ENCODE measurements around the gene ZNF772. TPM values are rescaled to one million over a fixed set of nuclear protein-coding genes. Genes with fewer than 3 reads are reported as not detected.
A peak's percentile ranks its signal among the peaks of the same experiment; 100 is the strongest.
"Not testable (repeated sequence)": the region's sequence is repeated elsewhere in the genome, so short reads cannot be mapped to it uniquely, and the experiment has no call there.

ZNF772 gene
- total and polyA plus RNA-seq, 4 donors: 0.98 to 28.1 (median 5.4) TPM

GRCh38 chr19:57488299-57488644 is 10.9 kb upstream of the ZNF772 start:
- WGBS, 2 donors: no CpG with 5 or more reads among the region's 1 CpG
- Histone ChIP-seq H3K9me3 (ENCODE audit: control insufficient read depth in 4 of 4, insufficient read depth in 3 of 4, low read length in 3 of 4) (peaks cover 0 to 25% (median 5%) of the 10 kb centered on the region in 4 donors), H3K9ac (ENCODE audit: insufficient read depth in 1 of 2, low read length in 2 of 2) (peak overlapping the region in 1 of 2 donors; percentile 37), H3K36me3 (ENCODE audit: control insufficient read depth in 4 of 4, insufficient read depth in 4 of 4, low read length in 4 of 4) (peaks cover 9 to 31% (median 19%) of the 10 kb centered on the region in 4 donors), H3K4me3 (peak overlapping the region; percentile 21)
- H3K4me1 ChIP-seq (ENCODE audit: control insufficient read depth in 5 of 5, insufficient read depth in 5 of 5, low read length in 5 of 5); H3K27ac ChIP-seq (ENCODE audit: low read depth in 1 of 2, low read length in 1 of 2); H3K27me3 ChIP-seq (ENCODE audit: control insufficient read depth in 3 of 3, insufficient read depth in 3 of 3, low read length in 2 of 3); ATAC-seq (ENCODE audit: insufficient read depth, low FRiP score): not testable (repeated sequence)
- DNase-seq: peak in 2 of 3 donors; percentile 20 to 54

DNA sequence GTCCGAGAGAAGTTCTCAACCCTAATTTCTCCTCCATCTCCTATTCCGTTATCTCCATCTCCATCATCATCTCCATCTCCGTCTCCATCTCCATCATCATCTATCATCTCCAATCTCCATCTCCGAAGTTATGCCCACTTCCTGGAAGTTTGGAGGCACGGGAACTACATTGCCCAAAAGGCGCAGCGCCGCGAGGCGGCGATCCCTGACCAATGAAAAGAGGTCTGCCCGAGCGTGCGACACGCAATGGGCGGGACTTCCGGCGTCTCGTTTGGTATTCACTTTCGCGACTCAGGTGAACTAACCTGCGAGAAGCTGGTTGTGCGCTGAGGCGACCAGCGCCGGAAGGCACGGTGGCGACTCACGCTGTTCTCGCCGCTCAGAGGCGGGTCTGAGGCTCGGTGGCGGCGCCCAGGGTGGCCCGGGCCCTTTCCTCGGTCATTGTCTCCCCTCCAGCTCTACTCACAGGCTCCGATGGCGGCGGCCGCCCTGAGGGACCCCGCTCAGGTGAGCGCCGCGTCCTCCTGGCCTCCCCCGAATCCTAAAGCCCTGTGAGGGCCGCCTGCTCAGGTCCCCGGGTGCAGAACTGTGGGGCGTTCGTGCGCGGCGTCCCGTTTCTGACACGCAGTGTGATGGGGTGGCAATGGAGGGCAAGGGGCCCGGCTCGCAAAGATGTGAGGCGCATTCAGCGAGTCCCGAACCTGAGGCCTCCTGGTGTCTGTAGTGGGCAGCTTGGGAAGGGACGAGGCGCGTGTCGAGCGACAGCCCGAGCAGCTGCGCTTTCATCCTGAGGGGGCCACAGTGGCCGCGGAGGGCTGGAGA is 10.3 kb upstream of the ZNF772 start, which contains the start of gene ZNF419:
Gene ZNF419 (plus strand): TSS at position 274 of the 822 bp plus-strand sequence. CDS start 201 bp downstream, at position 475.
- H3K27me3 ChIP-seq (ENCODE audit: control insufficient read depth in 3 of 3, insufficient read depth in 3 of 3, low read length in 2 of 3); H3K4me1 ChIP-seq (ENCODE audit: control insufficient read depth in 5 of 5, insufficient read depth in 5 of 5, low read length in 5 of 5): not testable (repeated sequence)
- Histone ChIP-seq H3K27ac (ENCODE audit: low read depth in 1 of 2, low read length in 1 of 2) (peak within 1 kb of the TSS; percentile 88 to 89), H3K9ac (ENCODE audit: insufficient read depth in 1 of 2, low read length in 2 of 2) (peak within 1 kb of the TSS in 1 of 2 donors; percentile 84), H3K9me3 (ENCODE audit: control insufficient read depth in 4 of 4, insufficient read depth in 3 of 4, low read length in 3 of 4) (peaks cover 0 to 22% (median 4%) of the 10 kb centered on the region in 4 donors), H3K36me3 (ENCODE audit: control insufficient read depth in 4 of 4, insufficient read depth in 4 of 4, low read length in 4 of 4) (peaks cover 7 to 25% (median 15%) of the 10 kb centered on the region in 4 donors), H3K4me3 (peak within 1 kb of the TSS; percentile 95)
- DNase-seq (peak; percentile 92 to 95 (median 93)), ATAC-seq (ENCODE audit: insufficient read depth, low FRiP score) (peak; percentile 96)
- WGBS, 2 donors: 1% methylated on average over 53 to 58 of the region's 69 CpGs

- no peak overlapping the region for H3K4me3 ChIP-seq
- H3K4me1 ChIP-seq (ENCODE audit: control insufficient read depth in 5 of 5, insufficient read depth in 5 of 5, low read length in 5 of 5): peaks cover 0 to 7% (median 3%) of the 10 kb centered on the region in 5 donors
- H3K36me3 ChIP-seq (ENCODE audit: control insufficient read depth in 4 of 4, insufficient read depth in 4 of 4, low read length in 4 of 4): peaks cover 25 to 52% (median 40%) of the 10 kb centered on the region in 4 donors
- H3K27me3 ChIP-seq (ENCODE audit: control insufficient read depth in 3 of 3, insufficient read depth in 3 of 3, low read length in 2 of 3): no peaks in the 10 kb centered on the region
- H3K9me3 ChIP-seq (ENCODE audit: control insufficient read depth in 4 of 4, insufficient read depth in 3 of 4, low read length in 3 of 4): peaks cover 30 to 77% (median 50%) of the 10 kb centered on the region in 4 donors
- no peak overlapping the region for H3K27ac ChIP-seq (ENCODE audit: low read depth in 1 of 2, low read length in 1 of 2)
- ATAC-seq (ENCODE audit: insufficient read depth, low FRiP score) (no peak), DNase-seq (peak in 1 of 3 donors; percentile 7)
- TF ChIP-seq, protein P1, sequence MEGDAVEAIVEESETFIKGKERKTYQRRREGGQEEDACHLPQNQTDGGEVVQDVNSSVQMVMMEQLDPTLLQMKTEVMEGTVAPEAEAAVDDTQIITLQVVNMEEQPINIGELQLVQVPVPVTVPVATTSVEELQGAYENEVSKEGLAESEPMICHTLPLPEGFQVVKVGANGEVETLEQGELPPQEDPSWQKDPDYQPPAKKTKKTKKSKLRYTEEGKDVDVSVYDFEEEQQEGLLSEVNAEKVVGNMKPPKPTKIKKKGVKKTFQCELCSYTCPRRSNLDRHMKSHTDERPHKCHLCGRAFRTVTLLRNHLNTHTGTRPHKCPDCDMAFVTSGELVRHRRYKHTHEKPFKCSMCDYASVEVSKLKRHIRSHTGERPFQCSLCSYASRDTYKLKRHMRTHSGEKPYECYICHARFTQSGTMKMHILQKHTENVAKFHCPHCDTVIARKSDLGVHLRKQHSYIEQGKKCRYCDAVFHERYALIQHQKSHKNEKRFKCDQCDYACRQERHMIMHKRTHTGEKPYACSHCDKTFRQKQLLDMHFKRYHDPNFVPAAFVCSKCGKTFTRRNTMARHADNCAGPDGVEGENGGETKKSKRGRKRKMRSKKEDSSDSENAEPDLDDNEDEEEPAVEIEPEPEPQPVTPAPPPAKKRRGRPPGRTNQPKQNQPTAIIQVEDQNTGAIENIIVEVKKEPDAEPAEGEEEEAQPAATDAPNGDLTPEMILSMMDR (IDR thresholded peaks at IDR 0.05; ENCODE audit: control extremely low read depth, extremely low read depth): no peak
- no peak overlapping the region for H3K9ac ChIP-seq (ENCODE audit: insufficient read depth in 1 of 2, low read length in 2 of 2)
- WGBS, 2 donors: 95 to 98% methylated on average over 4 of the region's 4 CpGs
Observed at GRCh38 chr19:57473646-57474045, 3.7 kb downstream of the ZNF772 start.

DNA sequence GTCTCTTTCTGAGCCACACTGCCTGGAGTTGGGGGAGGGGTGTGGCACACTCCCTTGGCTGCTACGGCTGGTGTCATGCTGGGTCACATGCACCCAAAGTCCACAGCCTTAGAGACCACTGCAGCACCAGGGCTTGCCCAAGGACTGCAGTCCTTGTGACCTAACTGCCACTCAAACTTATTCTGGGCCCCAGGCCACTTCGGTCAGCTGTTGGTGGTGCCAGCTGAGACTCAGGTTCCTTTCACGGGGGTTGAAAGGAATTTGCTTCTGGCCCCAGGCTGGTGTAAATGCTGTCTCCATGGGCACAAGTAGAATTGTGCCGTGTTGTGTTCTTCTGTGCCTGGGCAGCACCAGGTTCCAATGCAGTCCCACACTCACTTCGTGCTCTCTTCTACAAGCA is 10.9 kb downstream of the ZNF772 start:
- no peak overlapping the region for H3K4me3 ChIP-seq
- H3K36me3 ChIP-seq (ENCODE audit: control insufficient read depth in 4 of 4, insufficient read depth in 4 of 4, low read length in 4 of 4): peaks cover 4 to 16% (median 11%) of the 10 kb centered on the region in 4 donors
- 96 to 98% methylated on average over 5 of the region's 5 CpGs for WGBS, 2 donors

More for the DNA sequence above, 10.9 kb downstream of the ZNF772 start:
- H3K27ac ChIP-seq (ENCODE audit: low read depth in 1 of 2, low read length in 1 of 2): peak overlapping the region in 1 of 2 donors; percentile 42
- no peak overlapping the region for H3K9ac ChIP-seq (ENCODE audit: insufficient read depth in 1 of 2, low read length in 2 of 2)
- peaks cover 10 to 51% (median 24%) of the 10 kb centered on the region in 4 donors for H3K9me3 ChIP-seq (ENCODE audit: control insufficient read depth in 4 of 4, insufficient read depth in 3 of 4, low read length in 3 of 4)
- DNase-seq (no peak), ATAC-seq (ENCODE audit: insufficient read depth, low FRiP score) (no peak)
- no peaks in the 10 kb centered on the region for H3K27me3 ChIP-seq (ENCODE audit: control insufficient read depth in 3 of 3, insufficient read depth in 3 of 3, low read length in 2 of 3)
- TF ChIP-seq, protein P1 (IDR thresholded peaks at IDR 0.05; ENCODE audit: control extremely low read depth, extremely low read depth): no peak
- no peaks in the 10 kb centered on the region for H3K4me1 ChIP-seq (ENCODE audit: control insufficient read depth in 5 of 5, insufficient read depth in 5 of 5, low read length in 5 of 5)
